IMR-90 (cell line): Measurements from ENCODE around the gene TM9SF4. TPM values are rescaled to one million over a fixed set of nuclear protein-coding genes. Genes with fewer than 3 reads are reported as not detected.

Experiments
- ATAC-seq: fragments of 200-7000 bp; cut with Tn5 transposase; 2 replicates; pipeline ENCODE4 v1.9.1; 2020; ENCODE audit warnings: low read depth, mild to moderate bottlenecking, moderate library complexity
- BruUV-seq: library from RNA; stranded (reverse); fragments of 400-500 nt; replicated peaks from 2 replicates; lab custom pipeline; 2021; lab: Mats Ljungman, UMichigan
- CTCF ChIA-PET: fragments of 300-600 bp; formaldehyde crosslinking; extraction: SDS; loops from one replicate; lab custom pipeline; 2021; ENCODE audit warnings: antibody characterized with exemption; lab: Yijun Ruan, JAX
- POLR2A ChIA-PET: fragments of 300-600 bp; sonication (Branson Sonifier 250); formaldehyde crosslinking; loops from one replicate; lab custom pipeline; 2022; ENCODE audit warnings: antibody characterized with exemption; ENCODE audit not compliant: unreplicated experiment; lab: Charles Lee
- DNase-seq: peaks from one replicate; pipeline ENCODE4 v3.0.0; 2013
- H2AFZ ChIP-seq: replicated peaks from 2 replicates; pipeline ENCODE3; 2013; ENCODE audit warnings: low read length, mild to moderate bottlenecking; ENCODE audit not compliant: poor library complexity
- H2AK5ac ChIP-seq: 2 replicates; pipeline ENCODE4 v1.6.1; 2013; ENCODE audit warnings: low read depth, low read length, inconsistent platforms
- H2AK9ac ChIP-seq: replicated peaks from 2 replicates; pipeline ENCODE3; 2013; ENCODE audit warnings: mild to moderate bottlenecking, low read depth, low read length, moderate library complexity; ENCODE audit not compliant: poor library complexity
- H2BK120ac ChIP-seq: 2 replicates; pipeline ENCODE4 v1.6.1; 2013; ENCODE audit warnings: low read depth, low read length, inconsistent platforms
- H2BK15ac ChIP-seq: 3 replicates; pipeline ENCODE4 v1.6.1; 2013; ENCODE audit warnings: low read depth, low read length, inconsistent platforms
- H2BK20ac ChIP-seq: 2 replicates; pipeline ENCODE4 v1.6.1; 2013; ENCODE audit warnings: low read depth, mild to moderate bottlenecking, inconsistent platforms, low read length, moderate library complexity
- H2BK5ac ChIP-seq: 2 replicates; pipeline ENCODE4 v1.6.1; 2013; ENCODE audit warnings: mild to moderate bottlenecking, low read depth, low read length, inconsistent platforms; ENCODE audit not compliant: poor library complexity, severe bottlenecking
- H3K14ac ChIP-seq: replicated peaks from 2 replicates; pipeline ENCODE4 v1.6.1; 2013; ENCODE audit warnings: low read depth, low read length, inconsistent platforms
- H3K18ac ChIP-seq: 2 replicates; pipeline ENCODE4 v1.6.1; 2013; ENCODE audit warnings: low read depth, low read length, control low read depth
- H3K23ac ChIP-seq: 2 replicates; pipeline ENCODE4 v1.6.1; 2013; ENCODE audit warnings: low read depth, low read length, inconsistent platforms
- H3K27ac ChIP-seq: 2 replicates; pipeline ENCODE4 v1.5.1; 2013; ENCODE audit warnings: mild to moderate bottlenecking, control low read depth, low read length; ENCODE audit not compliant: insufficient read depth
- H3K27me3 ChIP-seq: 2 replicates; pipeline ENCODE4 v1.6.1; 2013; ENCODE audit warnings: low read length; ENCODE audit not compliant: control insufficient read depth, insufficient read depth
- H3K36me3 ChIP-seq: 2 replicates; pipeline ENCODE4 v1.6.1; 2013; ENCODE audit warnings: low read length, mixed read lengths; ENCODE audit not compliant: control insufficient read depth, insufficient read depth
- H3K4ac ChIP-seq: 2 replicates; pipeline ENCODE4 v1.6.1; 2013; ENCODE audit warnings: low read depth, low read length, inconsistent platforms
- H3K4me1 ChIP-seq: 2 replicates; pipeline ENCODE4 v1.6.1; 2013; ENCODE audit warnings: low read length, mixed read lengths; ENCODE audit not compliant: control insufficient read depth, insufficient read depth
- H3K4me2 ChIP-seq: 2 replicates; pipeline ENCODE4 v1.6.1; 2013; ENCODE audit warnings: low read depth, mild to moderate bottlenecking, control low read depth, low read length, moderate library complexity
- H3K4me3 ChIP-seq: 2 replicates; pipeline ENCODE4 v1.5.1; 2013; ENCODE audit warnings: low read depth, mild to moderate bottlenecking, control low read depth, low read length, moderate library complexity; ENCODE audit not compliant: insufficient read depth
- H3K56ac ChIP-seq: 2 replicates; pipeline ENCODE4 v1.6.1; 2013; ENCODE audit warnings: low read length, inconsistent platforms; ENCODE audit not compliant: insufficient read depth; ENCODE audit errors: extremely low read depth
- H3K79me1 ChIP-seq, 2 experiments: 2 replicates each; pipeline ENCODE4 v1.6.1; 2013; ENCODE audit warnings: low read length in 2 of 2, inconsistent platforms in 1 of 2, low read depth in 1 of 2
- H3K9ac ChIP-seq: 2 replicates; pipeline ENCODE4 v1.6.1; 2013; ENCODE audit warnings: low read depth, low read length, control low read depth
- H3K9me1 ChIP-seq: 2 replicates; pipeline ENCODE4 v1.6.1; 2013; ENCODE audit warnings: low read length, inconsistent platforms; ENCODE audit not compliant: insufficient read depth
- H3K9me3 ChIP-seq: 2 replicates; pipeline ENCODE4 v1.6.1; 2013; ENCODE audit warnings: low read length; ENCODE audit not compliant: control insufficient read depth, insufficient read depth
- H4K20me1 ChIP-seq: 2 replicates; pipeline ENCODE4 v1.6.1; 2013; ENCODE audit warnings: low read length, inconsistent platforms; ENCODE audit not compliant: insufficient read depth
- H4K5ac ChIP-seq: 2 replicates; pipeline ENCODE4 v1.6.1; 2013; ENCODE audit warnings: mild to moderate bottlenecking, low read depth, low read length, control low read depth
- H4K8ac ChIP-seq, 2 experiments: 2 replicates each; pipeline ENCODE4 v1.6.1; 2013; ENCODE audit warnings: low read depth in 2 of 2, low read length in 2 of 2, control low read depth in 1 of 2, inconsistent platforms in 1 of 2
- H4K91ac ChIP-seq: 2 replicates; pipeline ENCODE4 v1.6.1; 2013; ENCODE audit warnings: low read depth, low read length, inconsistent platforms; ENCODE audit not compliant: insufficient read depth
- BHLHE40 ChIP-seq: fragments of 150-350 bp; IDR thresholded peaks from 2 replicates; pipeline ENCODE4 v1.6.1; 2016; ENCODE audit warnings: mild to moderate bottlenecking, low read depth, low read length
- CEBPB ChIP-seq: IDR thresholded peaks from 2 replicates; pipeline ENCODE4 v1.6.1; 2012; ENCODE audit warnings: low read depth, low read length, improper control_type of control experiment
- CTCF ChIP-seq: conservative IDR thresholded peaks from 2 replicates; pipeline ENCODE4 v1.5.1; 2012; ENCODE audit warnings: mild to moderate bottlenecking, low read depth, low read length, improper control_type of control experiment
- ELK1 ChIP-seq: fragments of 150-350 bp; IDR thresholded peaks from 2 replicates; pipeline ENCODE4 v1.6.1; 2016; ENCODE audit warnings: low read depth, mild to moderate bottlenecking, low read length, moderate library complexity, borderline replicate concordance
- FOS ChIP-seq: fragments of 150-350 bp; IDR thresholded peaks from 2 replicates; pipeline ENCODE4 v1.6.1; 2016; ENCODE audit warnings: low read depth, low read length
- MXI1 ChIP-seq: IDR thresholded peaks from 2 replicates; pipeline ENCODE4 v1.6.1; 2012; ENCODE audit warnings: low read depth, mild to moderate bottlenecking, low read length, moderate library complexity, borderline replicate concordance
- RAD21 ChIP-seq: IDR thresholded peaks from 2 replicates; pipeline ENCODE4 v1.6.1; 2012; ENCODE audit warnings: low read length, improper control_type of control experiment
- RCOR1 ChIP-seq: IDR thresholded peaks from 2 replicates; pipeline ENCODE4 v1.6.1; 2012; ENCODE audit warnings: mild to moderate bottlenecking, low read length, improper control_type of control experiment; ENCODE audit not compliant: insufficient replicate concordance
- USF2 ChIP-seq: fragments of 150-350 bp; IDR thresholded peaks from 2 replicates; pipeline ENCODE4 v1.6.1; 2017; ENCODE audit warnings: mild to moderate bottlenecking, antibody characterized with exemption, low read length, low read depth
- WGBS, 2 experiments: methylation state at CpG; one replicate each; pipeline versions ENCODE4 v1.1.5 to v1.1.7; 2013; ENCODE audit warnings: missing lambda C conversion rate in 2 of 2; ENCODE audit not compliant: insufficient read length in 1 of 2; ENCODE audit errors: extremely low coverage in 2 of 2; 5-methylcytosine and 5-hydroxymethylcytosine counted together
- dilution Hi-C: fragments of 300-500 bp; cut with HindIII; formaldehyde crosslinking; loops from one replicate; pipeline ENCODE4 v1.14.3; 2018; ENCODE audit warnings: low sequenced_read_pairs; ENCODE audit not compliant: unreplicated experiment
- in situ Hi-C: fragments of 300-500 bp; cut with MboI; formaldehyde crosslinking; loops from 3 replicates; pipeline ENCODE4 v1.14.3; 2019; ENCODE audit warnings: low sequenced_read_pairs, inconsistent platforms, mixed read lengths
- intact Hi-C: fragments of 100-400 bp; cut with micrococcal nuclease; formaldehyde crosslinking; loops from 2 replicates; pipeline ENCODE4 v1.10.0; 2022
- polyA plus RNA-seq, 3 experiments: library from polyadenylated mRNA; depleted of rRNA; stranded (reverse); fragments of >200 nt; gene quantifications; 2 replicates each; pipeline ENCODE4 v1.2.3, GENCODE V29; 2012; ENCODE audit warnings: low replicate concordance in 1 of 3
- total RNA-seq: library from RNA; depleted of rRNA; stranded (reverse); fragments of >200 nt; gene quantifications from 2 replicates; pipeline ENCODE4 v1.2.3, GENCODE V29; 2012

Gene TM9SF4
- total and polyA plus RNA-seq, 2 of the 4 experiments (the other 2 are of a cell fraction) = 35.3 to 59.1 TPM

GRCh38 chr20:32098786-32099185, 10.7 kb upstream of the TM9SF4 start:
- Histone ChIP-seq H2BK15ac (no peak overlapping the region), H3K4me3 (no peak overlapping the region), H3K56ac (no peak overlapping the region), H3K18ac (no peak overlapping the region), H4K8ac (no peak overlapping the region), H2BK5ac (no peak overlapping the region), H2AK5ac (no peak overlapping the region), H4K20me1 (no peaks in the 10 kb centered on the region), H3K9me1 (no peaks in the 10 kb centered on the region), H3K9ac (no peak overlapping the region), H3K27me3 (peaks cover 42% of the 10 kb centered on the region), H3K9me3 (peaks cover 1% of the 10 kb centered on the region; the same call in 1 of the 2 replicates), H4K5ac (no peak overlapping the region), H4K91ac (no peak overlapping the region), H2BK120ac (no peak overlapping the region), H3K79me1 (no peaks in the 10 kb centered on the region), H3K23ac (no peak overlapping the region), H3K4me1 (no peaks in the 10 kb centered on the region), H2BK20ac (no peak overlapping the region), H2AK9ac (no peak overlapping the region), H3K14ac (no peak overlapping the region), H3K4me2 (no peak overlapping the region), H3K36me3 (no peaks in the 10 kb centered on the region), H2AFZ (no peak overlapping the region), H3K27ac (no peak overlapping the region), H3K4ac (no peak overlapping the region)
- dilution Hi-C loops (no loop called here), in situ Hi-C loops (no loop called here), intact Hi-C loops (no loop called here)
- WGBS, 2 experiments = 33% methylated on average over 1 of the region's 6 CpGs; no CpG with 5 or more reads in 1 of the 2 experiments
- no peak for DNase-seq
- BruUV-seq = no TSS peak
- ATAC-seq = no peak
- TF ChIP-seq FOS (no peak), CTCF (no peak), CEBPB (no peak), ELK1 (no peak), RCOR1 (no peak), USF2 (no peak), RAD21 (no peak), MXI1 (no peak), BHLHE40 (no peak)
- CTCF ChIA-PET = no interaction called here
- POLR2A ChIA-PET = no interaction called here
